ENCODE results near the gene GJD3. TPM values are rescaled to one million over a fixed set of nuclear protein-coding genes. Genes with fewer than 3 reads are reported as not detected.
A peak's percentile ranks its signal among the peaks of the same experiment; 100 is the strongest.

GJD3 gene
- total RNA-seq, 1 experiment from 2014 or later = not detected

DNA sequence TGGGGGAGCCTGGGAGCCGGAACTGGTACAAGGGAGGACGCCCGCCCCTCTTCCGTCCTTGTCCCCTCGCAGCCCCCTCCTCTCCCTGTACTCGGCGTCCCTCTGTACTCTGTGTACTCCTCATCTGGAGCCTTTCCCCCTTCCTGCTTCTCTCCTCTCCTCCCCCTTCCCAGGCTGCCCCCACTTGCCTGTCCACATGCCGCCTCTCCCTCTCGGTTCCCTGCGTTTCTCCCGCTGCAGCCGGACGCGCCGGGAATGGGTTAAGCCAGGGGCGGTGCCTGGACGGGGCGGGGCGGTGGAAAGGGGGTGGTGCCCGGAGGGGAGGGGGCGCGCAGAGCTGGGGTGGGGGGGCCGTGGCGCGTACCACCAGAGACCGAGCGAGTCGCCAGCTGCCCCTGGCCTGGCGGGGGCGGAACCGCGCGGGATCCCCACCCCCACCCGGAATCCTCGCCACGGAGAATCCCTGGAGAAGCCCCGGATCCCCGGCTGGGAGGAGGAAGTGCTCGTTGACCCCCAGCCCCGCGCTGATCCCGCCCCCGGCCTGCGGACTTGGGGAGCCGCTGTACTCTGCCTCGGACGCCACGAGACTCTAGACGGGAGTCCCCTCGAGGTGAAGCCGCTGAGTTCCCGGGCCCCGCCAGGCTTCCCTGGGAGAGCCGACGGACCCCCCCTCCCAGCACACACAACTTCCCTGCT lies 22.6 kb downstream of the GJD3 start:
- Histone ChIP-seq H3K9me3 (ENCODE audit: control insufficient read depth, low read depth, low read length) (no peaks in the 10 kb centered on the region), H2BK15ac (ENCODE audit: low read depth, low read length) (no peak overlapping the region), H2BK120ac (ENCODE audit: low read depth, low read length, poor library complexity, severe bottlenecking) (no peak overlapping the region), H3K18ac (ENCODE audit: insufficient read length, low read depth, low read length) (no peak overlapping the region), H3K23me2 (ENCODE audit: insufficient read length, low read depth, low read length, poor library complexity, severe bottlenecking) (peaks cover 25% of the 10 kb centered on the region), H2AK5ac (ENCODE audit: insufficient read length, low read length) (no peak overlapping the region), H2AFZ (ENCODE audit: low read length) (no peak overlapping the region), H3K4me2 (ENCODE audit: insufficient read depth, insufficient read length, low read length) (peak overlapping the region; percentile 78), H3K27me3 (ENCODE audit: insufficient read depth, low read length) (peaks cover 18% of the 10 kb centered on the region; the same call in 1 of the 2 replicates), H3K4me1 (ENCODE audit: insufficient read depth, low read length) (peaks cover 22% of the 10 kb centered on the region), H3K27ac (ENCODE audit: insufficient read length, low read depth, low read length) (no peak overlapping the region), H4K20me1 (ENCODE audit: control insufficient read depth, insufficient read depth, insufficient read length) (no peaks in the 10 kb centered on the region), H2BK5ac (ENCODE audit: insufficient read length, low read length) (no peak overlapping the region), H3K9ac (ENCODE audit: extremely low read depth, insufficient read length, low read length) (no peak overlapping the region), H2BK20ac (ENCODE audit: low read depth, low read length, poor library complexity, severe bottlenecking) (no peak overlapping the region), H4K8ac (replicated peaks; ENCODE audit: insufficient read length, low read depth, low read length) (no peak overlapping the region), H3K4ac (ENCODE audit: low read depth, low read length) (no peak overlapping the region), H3K23ac (ENCODE audit: insufficient read length, low read depth, low read length) (no peak overlapping the region), H3K79me1 (ENCODE audit: insufficient read depth, low read depth, low read length, poor library complexity, severe bottlenecking) (no peaks in the 10 kb centered on the region), H3K56ac (ENCODE audit: insufficient read length, low read depth, low read length) (no peak overlapping the region), H4K5ac (ENCODE audit: insufficient read length, low read depth, low read length) (no peak overlapping the region), H2BK12ac (ENCODE audit: insufficient read length, low read depth, low read length) (no peak overlapping the region), H3K79me2 (ENCODE audit: insufficient read depth, low read length) (no peaks in the 10 kb centered on the region), H3K14ac (ENCODE audit: insufficient read depth, low read length) (peak overlapping the region; percentile 52; the same call in 1 of the 2 replicates), H3T11ph (ENCODE audit: low read length) (no peak overlapping the region), H4K91ac (ENCODE audit: insufficient read length, low read depth, low read length) (no peak overlapping the region)
- peaks cover 87% of the 10 kb centered on the region for H3K27me3 Mint-ChIP-seq (ENCODE audit: low read depth)
- H3K27ac Mint-ChIP-seq = no peak overlapping the region
- TF ChIP-seq, protein P1, sequence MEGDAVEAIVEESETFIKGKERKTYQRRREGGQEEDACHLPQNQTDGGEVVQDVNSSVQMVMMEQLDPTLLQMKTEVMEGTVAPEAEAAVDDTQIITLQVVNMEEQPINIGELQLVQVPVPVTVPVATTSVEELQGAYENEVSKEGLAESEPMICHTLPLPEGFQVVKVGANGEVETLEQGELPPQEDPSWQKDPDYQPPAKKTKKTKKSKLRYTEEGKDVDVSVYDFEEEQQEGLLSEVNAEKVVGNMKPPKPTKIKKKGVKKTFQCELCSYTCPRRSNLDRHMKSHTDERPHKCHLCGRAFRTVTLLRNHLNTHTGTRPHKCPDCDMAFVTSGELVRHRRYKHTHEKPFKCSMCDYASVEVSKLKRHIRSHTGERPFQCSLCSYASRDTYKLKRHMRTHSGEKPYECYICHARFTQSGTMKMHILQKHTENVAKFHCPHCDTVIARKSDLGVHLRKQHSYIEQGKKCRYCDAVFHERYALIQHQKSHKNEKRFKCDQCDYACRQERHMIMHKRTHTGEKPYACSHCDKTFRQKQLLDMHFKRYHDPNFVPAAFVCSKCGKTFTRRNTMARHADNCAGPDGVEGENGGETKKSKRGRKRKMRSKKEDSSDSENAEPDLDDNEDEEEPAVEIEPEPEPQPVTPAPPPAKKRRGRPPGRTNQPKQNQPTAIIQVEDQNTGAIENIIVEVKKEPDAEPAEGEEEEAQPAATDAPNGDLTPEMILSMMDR (conservative IDR thresholded peaks at IDR 0.05) = no peak
- peak overlapping the region; percentile 69 to 85 for H3K4me3 Mint-ChIP-seq
- H3K36me3 Mint-ChIP-seq (ENCODE audit: insufficient read depth in 1 of 3, low read depth in 3 of 3) = peaks cover 0 to 6% (median 6%) of the 10 kb centered on the region in 3 experiments; a peak in 3 of 7 replicates
- WGBS (ENCODE audit: extremely low coverage, insufficient read length, low lambda C conversion rate) = no CpG with 5 or more reads among the region's 55 CpGs
- DNase-seq = peak; percentile 65
- H3K4me1 Mint-ChIP-seq = peaks cover 44 to 50% of the 10 kb centered on the region in 2 experiments
- H3K9me3 Mint-ChIP-seq = no peaks in the 10 kb centered on the region
